Activated T-cell treated with anti-CD3 and anti-CD28 coated beads, Interleukin-2, amount 50 U/mL, for 72 hours (primary cell): Measurements from ENCODE around the gene RPL26. TPM values are rescaled to one million over a fixed set of nuclear protein-coding genes. Genes with fewer than 3 reads are reported as not detected.
A peak's percentile ranks its signal among the peaks of the same experiment; 100 is the strongest.
"Not testable (repeated sequence)": the region's sequence is repeated elsewhere in the genome, so short reads cannot be mapped to it uniquely, and the experiment has no call there.

Source experiments
- ATAC-seq, 2 donors: fragments of 150-1000 bp; cut with Tn5 transposase; replicated peaks in 1 of 2; 2 replicates each; pipeline ENCODE4 v1.10.0; 2021; ENCODE audit warnings: moderate library complexity in 2 of 2, mild to moderate bottlenecking in 1 of 2
- DNase-seq, 2 donors: peaks; one replicate each; pipeline ENCODE4 v3.0.0; 2021 to 2022; ENCODE audit warnings: mixed read lengths in 1 of 2
- H3K27ac Mint-ChIP-seq: one replicate; pipeline ENCODE4 v1.8.0; 2022; ENCODE audit warnings: mild to moderate bottlenecking, moderate library complexity, mixed read lengths
- H3K27me3 Mint-ChIP-seq: one replicate; pipeline ENCODE4 v1.8.0; 2022; ENCODE audit warnings: low read depth, mixed read lengths
- H3K36me3 Mint-ChIP-seq, 2 donors: one replicate each; pipeline ENCODE4 v1.8.0; 2022; ENCODE audit warnings: mixed read lengths in 2 of 2, mild to moderate bottlenecking in 1 of 2; ENCODE audit not compliant: insufficient read depth in 2 of 2
- H3K4me1 Mint-ChIP-seq: one replicate; pipeline ENCODE4 v1.8.0; 2022; ENCODE audit warnings: low read depth, mixed read lengths
- H3K4me3 Mint-ChIP-seq, 2 donors: one replicate each; pipeline ENCODE4 v1.8.0; 2022; ENCODE audit warnings: mild to moderate bottlenecking in 2 of 2, mixed read lengths in 2 of 2, moderate library complexity in 2 of 2
- H3K9me3 Mint-ChIP-seq, 2 donors: one replicate each; pipeline ENCODE4 v1.8.0; 2022; ENCODE audit warnings: mixed read lengths in 2 of 2
- total RNA-seq, 2 donors: library from RNA; stranded (reverse); gene quantifications; one replicate each; pipeline ENCODE4 v1.2.3, GENCODE V29; 2022

The RPL26 gene
- total RNA-seq, 2 donors from 2014 or later: 3,459 to 3,692 TPM

GRCh38 chr17:8409966-8410882, 27.2 kb upstream of the RPL26 start:
- DNase-seq (peak; percentile 73 to 82), ATAC-seq (peak; percentile 71 to 80)
- Mint-ChIP-seq H3K27ac (no peak overlapping the region), H3K4me3 (peak overlapping the region; percentile 21 to 28), H3K36me3 (no peaks in the 10 kb centered on the region), H3K9me3 (no peaks in the 10 kb centered on the region), H3K4me1 (peaks cover 23% of the 10 kb centered on the region), H3K27me3 (peaks cover 24% of the 10 kb centered on the region)

DNA sequence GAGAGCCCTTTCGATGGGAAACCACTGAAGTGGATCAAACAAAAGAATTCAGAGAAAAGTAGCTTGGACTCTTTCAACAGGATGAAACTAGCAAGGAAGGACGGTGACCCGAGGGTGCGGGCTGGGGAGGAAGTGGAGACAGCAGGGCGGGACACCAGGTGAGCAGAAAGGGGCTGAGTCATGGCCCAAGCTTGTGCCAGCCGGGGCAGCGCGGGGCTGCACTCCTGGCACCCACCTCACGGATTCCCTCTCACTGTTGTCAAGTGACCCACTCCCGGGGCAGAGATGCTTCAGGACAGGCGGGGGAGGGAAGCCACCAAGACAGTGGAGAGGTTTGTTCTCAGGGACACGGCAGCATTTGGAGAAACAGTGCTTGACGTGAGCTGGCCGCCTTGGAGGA, 25.4 kb upstream of the RPL26 start:
- H3K4me1 Mint-ChIP-seq: peaks cover 21% of the 10 kb centered on the region
- H3K27me3 Mint-ChIP-seq: peaks cover 24% of the 10 kb centered on the region
- H3K36me3 Mint-ChIP-seq: no peaks in the 10 kb centered on the region
- no peak overlapping the region for H3K27ac Mint-ChIP-seq
- DNase-seq: no peak
- no peak for ATAC-seq
- H3K4me3 Mint-ChIP-seq: no peak overlapping the region
- no peaks in the 10 kb centered on the region for H3K9me3 Mint-ChIP-seq

DNA sequence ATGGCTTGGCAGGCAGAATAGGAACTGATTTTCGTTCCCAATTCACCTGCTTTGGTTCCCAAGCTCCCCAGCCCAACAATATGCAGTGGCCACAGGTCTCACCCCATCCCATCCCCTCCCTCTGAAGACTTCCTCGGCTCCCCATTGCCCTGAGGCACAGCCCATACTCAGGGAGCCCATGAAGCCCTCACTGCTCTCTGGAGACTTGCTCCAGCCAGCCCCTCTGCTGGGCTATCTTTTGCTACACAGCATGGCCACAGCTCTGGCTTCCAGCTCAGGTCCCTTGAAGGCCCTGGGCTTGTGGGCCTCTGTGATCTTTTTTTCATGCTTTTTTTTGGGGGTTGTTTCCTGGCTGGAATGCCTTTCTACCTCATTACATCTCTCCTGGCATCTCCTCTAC, 23.2 kb upstream of the RPL26 start:
- H3K4me3 Mint-ChIP-seq: no peak overlapping the region
- H3K9me3 Mint-ChIP-seq: no peaks in the 10 kb centered on the region
- H3K4me1 Mint-ChIP-seq: peaks cover 13% of the 10 kb centered on the region
- DNase-seq: no peak
- no peak for ATAC-seq
- H3K36me3 Mint-ChIP-seq: no peaks in the 10 kb centered on the region
- H3K27ac Mint-ChIP-seq: no peak overlapping the region
- H3K27me3 Mint-ChIP-seq: peaks cover 13% of the 10 kb centered on the region

GRCh38 chr17:8405499-8406016, 22.6 kb upstream of the RPL26 start:
- ATAC-seq (no peak), DNase-seq (no peak)
- H3K4me3 Mint-ChIP-seq: no peak overlapping the region
- H3K27ac Mint-ChIP-seq: no peak overlapping the region
- H3K27me3 Mint-ChIP-seq: peaks cover 13% of the 10 kb centered on the region
- peaks cover 7% of the 10 kb centered on the region for H3K4me1 Mint-ChIP-seq
- no peaks in the 10 kb centered on the region for H3K36me3 Mint-ChIP-seq
- no peaks in the 10 kb centered on the region for H3K9me3 Mint-ChIP-seq

- Mint-ChIP-seq H3K27me3 (peaks cover 8% of the 10 kb centered on the region), H3K4me1 (no peaks in the 10 kb centered on the region), H3K36me3 (no peaks in the 10 kb centered on the region), H3K27ac (no peak overlapping the region), H3K4me3 (no peak overlapping the region), H3K9me3 (no peaks in the 10 kb centered on the region)
- DNase-seq: no peak
- ATAC-seq: no peak
These were observed 20.0 kb upstream of the RPL26 start for GRCh38 chr17:8402921-8403536.

DNA sequence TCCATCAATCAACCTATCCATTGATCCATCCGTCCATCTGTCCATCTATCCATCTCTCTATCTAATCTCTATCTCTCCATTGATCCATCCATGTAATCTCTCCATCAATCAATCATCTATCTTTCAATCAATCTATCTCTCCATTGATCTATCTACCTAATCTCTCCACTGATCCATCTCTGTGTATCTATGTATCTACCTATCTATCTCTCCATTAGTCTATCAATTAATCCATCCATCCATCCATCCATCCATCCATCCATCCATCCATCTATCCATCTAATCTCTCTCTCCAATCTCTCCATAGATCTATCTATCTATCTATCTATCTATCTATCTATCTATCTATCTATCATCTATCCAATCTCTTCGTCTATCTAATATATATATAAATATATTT, 18.1 kb upstream of the RPL26 start:
- no peaks in the 10 kb centered on the region for H3K4me1 Mint-ChIP-seq
- H3K27me3 Mint-ChIP-seq: peaks cover 7% of the 10 kb centered on the region
- no peak overlapping the region for H3K4me3 Mint-ChIP-seq
- no peak for DNase-seq
- no peak overlapping the region for H3K27ac Mint-ChIP-seq
- H3K9me3 Mint-ChIP-seq: no peaks in the 10 kb centered on the region
- no peaks in the 10 kb centered on the region for H3K36me3 Mint-ChIP-seq
- no peak for ATAC-seq

DNA sequence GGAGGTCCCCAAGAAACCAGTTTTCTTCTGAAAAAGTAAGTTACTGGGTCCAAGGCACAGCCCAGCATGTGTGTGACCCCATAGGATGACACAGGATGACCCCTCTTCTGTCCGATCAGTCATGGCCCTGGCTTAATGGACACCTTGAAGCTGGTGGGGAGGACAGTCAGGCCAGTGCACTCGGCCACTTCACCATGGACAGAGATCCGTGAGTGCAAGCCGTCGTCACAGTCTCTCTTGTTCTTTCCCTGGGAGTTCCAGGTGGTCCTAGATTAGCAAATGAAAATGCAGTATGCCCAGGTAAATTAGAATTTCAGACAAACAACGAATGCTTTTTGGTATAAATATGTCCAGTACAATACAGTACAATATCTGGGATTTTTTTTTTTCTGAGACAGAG, 16.0 kb upstream of the RPL26 start:
- H3K9me3 Mint-ChIP-seq: no peaks in the 10 kb centered on the region
- H3K36me3 Mint-ChIP-seq: no peaks in the 10 kb centered on the region
- peaks cover 7% of the 10 kb centered on the region for H3K27me3 Mint-ChIP-seq
- no peak overlapping the region for H3K4me3 Mint-ChIP-seq
- DNase-seq: no peak
- H3K27ac Mint-ChIP-seq: no peak overlapping the region
- ATAC-seq: no peak
- peaks cover 1% of the 10 kb centered on the region for H3K4me1 Mint-ChIP-seq

DNA sequence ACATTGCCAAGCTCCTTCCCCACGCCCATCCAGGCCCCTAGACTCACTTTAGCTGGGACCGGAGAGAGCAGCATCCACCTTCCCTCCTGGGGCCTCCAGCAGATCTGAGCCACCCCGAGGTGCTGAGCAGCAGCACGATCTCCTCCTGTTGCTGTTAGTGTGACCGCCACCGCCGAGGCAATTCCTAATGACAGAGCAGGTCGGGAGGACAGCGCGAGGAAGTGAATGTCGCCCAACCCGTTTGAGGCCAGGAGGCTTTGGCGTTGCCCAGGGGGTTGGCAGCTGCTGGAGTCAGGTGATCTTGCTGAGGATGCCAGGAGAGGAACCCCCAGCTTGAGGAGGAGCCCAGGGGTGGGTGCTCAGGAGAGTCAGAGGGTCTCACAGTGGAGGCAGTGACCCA, 14.6 kb upstream of the RPL26 start, which contains the start of gene RNF222:
TSS of gene RNF222 (minus strand) at position 192 of the 400 bp plus-strand sequence. CDS start 4,366 bp downstream, outside the sequence.
- no peak within 1 kb of the TSS for H3K27ac Mint-ChIP-seq
- peaks cover 7% of the 10 kb centered on the region for H3K27me3 Mint-ChIP-seq
- DNase-seq (no peak), ATAC-seq (no peak)
- H3K4me3 Mint-ChIP-seq: no peak within 1 kb of the TSS
- no peaks in the 10 kb centered on the region for H3K36me3 Mint-ChIP-seq
- H3K9me3 Mint-ChIP-seq: no peaks in the 10 kb centered on the region
- peaks cover 10% of the 10 kb centered on the region for H3K4me1 Mint-ChIP-seq

GRCh38 chr17:8394497-8394896, 11.5 kb upstream of the RPL26 start:
- H3K27me3 Mint-ChIP-seq, DNase-seq, H3K27ac Mint-ChIP-seq, H3K9me3 Mint-ChIP-seq, ATAC-seq, H3K36me3 Mint-ChIP-seq, H3K4me3 Mint-ChIP-seq: not testable (repeated sequence)
- peaks cover 10% of the 10 kb centered on the region for H3K4me1 Mint-ChIP-seq

- Mint-ChIP-seq H3K4me3 (peak overlapping the region; percentile 20 to 22), H3K27me3 (no peaks in the 10 kb centered on the region), H3K27ac (peak overlapping the region; percentile 67), H3K9me3 (no peaks in the 10 kb centered on the region), H3K36me3 (no peaks in the 10 kb centered on the region), H3K4me1 (peaks cover 10% of the 10 kb centered on the region)
- ATAC-seq: peak; percentile 82 to 97
- DNase-seq: peak in 1 of 2 donors; percentile 35
These were observed 10.7 kb upstream of the RPL26 start for GRCh38 chr17:8393470-8394231.

DNA sequence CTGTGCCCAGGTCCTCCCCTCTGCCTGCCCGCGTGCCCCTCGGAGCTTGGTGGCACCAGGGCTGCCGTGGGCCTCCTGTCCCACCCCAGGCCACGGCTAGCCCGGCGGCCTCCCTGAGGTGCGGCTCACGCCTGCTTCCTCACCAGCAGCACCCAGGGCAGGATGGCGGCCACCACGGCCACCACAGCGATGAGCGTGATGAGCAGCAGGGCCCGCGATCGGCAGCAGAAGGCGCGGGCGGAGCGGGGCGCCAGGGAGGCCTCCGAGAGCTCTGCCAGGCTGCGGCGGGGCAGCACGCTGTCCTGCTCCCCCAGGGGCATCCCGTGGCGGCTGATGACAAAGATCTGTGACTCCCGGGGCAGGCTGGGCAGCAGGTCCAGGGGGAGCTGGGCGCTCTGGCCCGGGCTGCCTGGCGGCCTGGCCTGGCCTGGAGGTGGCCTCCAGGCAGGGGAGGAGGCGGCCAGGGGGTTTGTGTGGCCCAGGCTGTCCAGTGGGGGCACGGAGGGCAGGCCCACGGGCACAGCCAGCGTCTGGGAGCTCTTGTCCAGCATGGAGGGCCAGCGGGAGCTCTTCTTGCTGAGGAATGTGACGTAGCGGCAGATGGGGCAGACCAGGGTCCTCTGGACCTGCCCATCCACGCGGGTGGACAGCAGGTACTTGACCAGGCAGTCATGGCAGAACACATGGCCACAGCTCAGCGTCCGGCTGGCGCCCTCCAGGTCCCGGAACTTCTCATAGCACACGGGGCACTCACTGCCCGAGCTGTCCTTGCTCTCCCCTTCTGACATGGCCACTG, 9.9 kb upstream of the RPL26 start:
- no peaks in the 10 kb centered on the region for H3K9me3 Mint-ChIP-seq
- peaks cover 10% of the 10 kb centered on the region for H3K4me1 Mint-ChIP-seq
- no peaks in the 10 kb centered on the region for H3K36me3 Mint-ChIP-seq
- H3K4me3 Mint-ChIP-seq: no peak overlapping the region
- ATAC-seq (no peak), DNase-seq (no peak)
- H3K27ac Mint-ChIP-seq: no peak overlapping the region
- no peaks in the 10 kb centered on the region for H3K27me3 Mint-ChIP-seq

DNA sequence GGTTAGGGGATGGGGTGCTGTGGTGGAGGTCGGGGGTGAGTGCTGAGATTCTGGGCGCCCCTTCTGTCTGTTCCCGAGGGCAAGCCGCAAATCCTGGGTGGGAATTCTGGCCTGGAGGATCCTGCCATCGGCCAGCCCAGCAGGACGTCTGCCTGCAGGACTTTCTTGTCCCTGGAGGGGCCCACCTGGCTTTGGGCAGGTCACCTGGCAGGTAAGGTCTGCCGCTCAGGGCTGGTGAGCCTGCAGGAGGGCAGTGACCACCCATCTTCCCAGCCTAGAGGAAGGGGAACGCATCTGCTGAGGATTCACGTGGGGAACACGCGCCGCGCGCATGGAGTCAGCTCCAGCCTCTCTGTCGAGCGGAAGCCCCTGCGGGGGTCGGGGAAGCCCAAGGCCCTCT, 9.3 kb upstream of the RPL26 start:
- ATAC-seq (no peak), DNase-seq (no peak)
- H3K27me3 Mint-ChIP-seq: no peaks in the 10 kb centered on the region
- H3K4me3 Mint-ChIP-seq: no peak overlapping the region
- no peaks in the 10 kb centered on the region for H3K9me3 Mint-ChIP-seq
- no peaks in the 10 kb centered on the region for H3K36me3 Mint-ChIP-seq
- no peak overlapping the region for H3K27ac Mint-ChIP-seq
- H3K4me1 Mint-ChIP-seq: peaks cover 10% of the 10 kb centered on the region
